Measurements from ENCODE around the gene SMYD4.
"Not testable (repeated sequence)": the region's sequence is repeated elsewhere in the genome, so short reads cannot be mapped to it uniquely, and the experiment has no call there.

Gene SMYD4, protein sequence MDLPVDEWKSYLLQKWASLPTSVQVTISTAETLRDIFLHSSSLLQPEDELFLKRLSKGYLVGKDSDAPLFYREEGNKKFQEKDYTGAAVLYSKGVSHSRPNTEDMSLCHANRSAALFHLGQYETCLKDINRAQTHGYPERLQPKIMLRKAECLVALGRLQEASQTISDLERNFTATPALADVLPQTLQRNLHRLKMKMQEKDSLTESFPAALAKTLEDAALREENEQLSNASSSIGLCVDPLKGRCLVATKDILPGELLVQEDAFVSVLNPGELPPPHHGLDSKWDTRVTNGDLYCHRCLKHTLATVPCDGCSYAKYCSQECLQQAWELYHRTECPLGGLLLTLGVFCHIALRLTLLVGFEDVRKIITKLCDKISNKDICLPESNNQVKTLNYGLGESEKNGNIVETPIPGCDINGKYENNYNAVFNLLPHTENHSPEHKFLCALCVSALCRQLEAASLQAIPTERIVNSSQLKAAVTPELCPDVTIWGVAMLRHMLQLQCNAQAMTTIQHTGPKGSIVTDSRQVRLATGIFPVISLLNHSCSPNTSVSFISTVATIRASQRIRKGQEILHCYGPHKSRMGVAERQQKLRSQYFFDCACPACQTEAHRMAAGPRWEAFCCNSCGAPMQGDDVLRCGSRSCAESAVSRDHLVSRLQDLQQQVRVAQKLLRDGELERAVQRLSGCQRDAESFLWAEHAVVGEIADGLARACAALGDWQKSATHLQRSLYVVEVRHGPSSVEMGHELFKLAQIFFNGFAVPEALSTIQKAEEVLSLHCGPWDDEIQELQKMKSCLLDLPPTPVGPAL

DNA sequence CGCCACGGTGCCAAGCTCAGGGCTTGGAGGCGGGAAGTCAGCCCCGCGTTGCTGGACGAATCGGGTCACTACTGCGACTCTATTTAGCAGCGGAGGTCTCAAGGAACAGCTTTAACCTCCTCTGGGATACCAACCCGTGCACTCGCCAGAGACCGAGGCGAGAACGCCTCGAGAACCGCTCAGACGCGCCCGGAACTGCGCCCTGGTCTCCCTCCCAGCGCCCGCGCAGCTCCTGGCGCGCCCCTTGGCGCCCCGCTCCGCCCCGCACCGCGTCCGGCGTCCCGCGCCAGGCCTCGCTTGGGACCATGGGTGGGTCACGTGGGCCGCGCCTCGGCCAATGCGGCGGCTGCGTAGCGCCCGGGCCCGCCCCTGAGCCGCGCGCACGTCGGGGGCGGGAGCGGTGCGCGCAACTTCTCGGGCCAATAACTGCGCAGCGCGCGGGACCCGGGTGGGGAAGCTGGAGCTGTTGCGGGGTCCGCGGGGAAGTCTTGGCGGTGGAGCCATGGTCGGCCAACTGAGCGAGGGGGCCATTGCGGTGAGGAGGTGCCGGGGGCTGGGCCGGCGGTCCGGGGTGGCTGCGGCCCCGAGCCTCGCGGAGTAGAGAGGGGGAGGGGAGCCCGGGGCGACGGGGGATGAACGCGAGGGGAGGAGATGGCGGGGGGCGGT is at the start of gene SMYD4, which contains the start of gene RPA1:
TSS of gene SMYD4 (minus strand) at position 311 of the 666 bp plus-strand sequence. CDS start 1,908 bp downstream, outside the sequence.
TSS of gene RPA1 (plus strand) at position 414 of the 666 bp plus-strand sequence. CDS start at position 503, 89 bp downstream.
- peak; percentile 83 for DNase-seq

DNA sequence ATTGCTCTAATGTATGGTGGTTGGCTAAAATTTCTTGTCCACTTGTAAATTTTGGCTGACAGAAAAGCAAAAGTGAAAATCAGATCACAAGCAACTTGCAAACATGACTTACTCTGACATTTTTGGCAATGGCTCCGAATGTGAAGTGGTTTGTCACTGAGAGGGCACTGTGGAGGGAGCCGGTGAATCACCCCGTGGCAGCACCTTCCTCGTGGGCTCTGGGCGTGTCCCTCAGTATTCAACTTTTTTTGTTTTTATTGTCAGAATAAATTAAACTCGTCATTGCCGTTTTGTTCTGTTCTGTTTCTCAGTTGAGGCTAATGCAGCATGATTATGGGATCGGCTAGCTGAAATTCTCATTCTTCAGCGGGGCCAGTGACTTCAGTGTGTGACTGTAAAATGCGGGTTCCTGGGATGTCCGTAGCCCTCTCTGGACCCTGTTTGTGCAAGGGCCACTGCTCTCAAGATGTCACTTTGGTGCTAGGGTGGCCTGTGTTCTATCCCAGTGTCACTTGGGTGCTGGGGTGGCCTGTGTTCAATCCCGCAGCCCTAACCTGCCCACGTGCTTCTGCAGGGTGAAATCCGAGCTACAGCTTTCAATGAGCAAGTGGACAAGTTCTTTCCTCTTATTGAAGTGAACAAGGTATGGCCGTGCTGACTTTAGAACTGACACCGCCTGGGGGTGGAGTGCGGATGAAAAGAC is 48.9 kb upstream of the SMYD4 start:
- DNase-seq, result no peak

DNA sequence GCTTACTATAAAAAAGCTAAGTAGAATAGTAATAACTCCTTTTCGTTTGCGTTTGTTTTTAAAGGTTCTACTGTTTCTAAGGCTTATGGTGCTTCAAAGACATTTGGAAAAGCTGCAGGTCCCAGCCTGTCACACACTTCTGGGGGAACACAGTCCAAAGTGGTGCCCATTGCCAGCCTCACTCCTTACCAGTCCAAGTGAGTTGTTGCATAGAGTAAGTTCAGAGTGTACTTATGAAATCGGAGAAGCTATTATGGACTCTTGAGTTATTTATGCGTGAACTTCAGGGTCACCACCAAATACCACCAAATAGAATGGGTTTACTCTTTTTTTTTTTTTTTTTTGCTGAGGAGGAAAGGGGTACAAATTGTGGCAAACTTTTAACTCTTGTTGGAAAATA is 45.9 kb upstream of the SMYD4 start:
- no peak for DNase-seq

DNA sequence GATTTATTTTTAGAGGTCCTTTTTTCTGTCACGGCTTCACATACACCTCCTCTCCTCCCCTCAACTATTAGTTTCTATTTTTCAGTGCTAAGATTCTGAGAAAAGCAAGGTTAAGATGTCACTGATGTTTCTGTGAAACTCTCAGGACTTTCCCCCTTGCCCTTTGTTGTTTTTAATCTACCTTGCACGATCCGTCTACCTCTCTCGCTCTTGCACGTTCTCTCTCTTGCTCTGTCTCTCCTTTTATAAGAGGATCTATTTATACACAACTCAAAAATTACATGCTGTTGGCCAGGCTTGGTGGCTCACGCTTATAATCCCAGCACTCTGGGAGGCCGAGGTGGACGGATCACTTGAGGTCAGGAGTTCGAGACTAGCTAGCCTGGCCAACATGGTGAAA is 43.7 kb upstream of the SMYD4 start:
- DNase-seq, result no peak

DNA sequence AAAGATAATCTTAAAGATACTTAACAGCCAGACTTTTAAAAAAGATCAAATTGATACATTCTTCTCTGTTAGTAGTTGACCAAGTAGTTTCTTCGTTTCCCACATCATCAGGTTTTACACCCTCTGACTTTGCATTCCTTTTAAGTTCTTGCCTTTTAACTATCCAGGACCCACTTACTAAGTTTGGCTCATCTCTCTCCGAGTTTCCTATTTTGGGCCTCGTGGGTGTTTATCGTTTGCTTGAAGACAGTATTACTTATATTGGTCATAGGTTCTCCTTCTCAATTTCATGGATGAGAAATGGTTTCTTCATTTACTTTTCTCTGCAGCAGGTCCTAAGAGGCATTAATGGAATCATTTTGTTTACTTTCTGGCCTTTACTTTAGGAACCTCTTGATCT is 43.3 kb upstream of the SMYD4 start:
- DNase-seq, result no peak

DNA sequence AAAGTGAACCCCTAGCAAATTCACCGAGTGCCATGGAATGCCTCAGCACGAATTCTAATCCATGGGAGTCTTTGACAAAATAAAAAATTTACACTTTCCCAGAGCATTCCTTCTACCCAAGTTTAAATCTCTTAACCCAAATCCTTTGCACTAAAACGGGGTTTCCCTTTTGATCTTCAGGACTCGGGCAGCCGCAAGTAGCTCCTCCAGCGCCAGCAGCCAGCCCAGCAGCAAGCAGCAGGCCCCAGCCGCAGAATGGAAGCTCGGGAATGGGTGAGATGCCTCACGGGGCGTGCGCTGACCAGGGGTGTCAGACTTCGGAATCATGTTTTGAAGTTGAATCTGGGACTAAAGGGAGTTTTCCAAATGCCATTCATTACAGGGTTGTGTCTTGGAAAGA is 42.6 kb upstream of the SMYD4 start:
- no peak for DNase-seq

DNA sequence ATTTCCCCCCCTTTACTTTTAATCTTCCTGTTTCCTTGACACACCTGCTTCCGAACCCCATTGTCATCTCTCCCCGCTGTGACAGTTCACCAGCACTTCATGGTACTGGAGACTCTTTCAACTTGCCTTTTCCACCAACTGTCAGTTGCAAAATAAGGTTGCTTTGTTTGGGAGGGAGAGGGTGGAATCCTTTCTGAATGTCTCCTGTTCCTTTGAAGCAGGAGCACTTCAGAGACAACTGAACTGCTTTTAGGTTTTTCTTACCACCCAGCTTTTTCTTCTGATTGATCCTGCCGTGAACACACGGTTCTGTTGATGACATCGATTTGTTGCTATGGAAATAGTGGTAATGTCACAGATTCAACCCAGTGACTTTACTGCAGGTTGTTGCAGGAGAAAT is 42.1 kb upstream of the SMYD4 start:
- no peak for DNase-seq

DNA sequence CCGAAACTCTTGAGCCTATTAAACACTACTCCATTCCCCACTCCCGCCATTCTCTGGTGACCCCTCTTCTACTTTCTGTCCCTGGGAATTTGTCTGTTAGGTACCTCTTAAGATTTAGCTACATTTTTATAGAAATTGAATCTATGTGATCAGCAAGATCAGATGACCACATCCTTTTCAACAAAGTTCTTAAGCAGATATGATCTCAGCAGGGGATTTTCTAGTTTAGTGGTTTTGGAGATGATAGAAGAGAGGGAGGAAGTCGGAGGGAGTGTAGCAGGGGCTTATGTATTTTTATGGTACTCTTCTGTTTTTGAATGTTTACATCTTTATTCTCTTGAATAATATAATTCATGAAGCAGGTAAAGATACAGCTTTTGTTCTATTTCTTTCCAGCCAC is 40.9 kb upstream of the SMYD4 start:
- DNase-seq, result no peak

DNA sequence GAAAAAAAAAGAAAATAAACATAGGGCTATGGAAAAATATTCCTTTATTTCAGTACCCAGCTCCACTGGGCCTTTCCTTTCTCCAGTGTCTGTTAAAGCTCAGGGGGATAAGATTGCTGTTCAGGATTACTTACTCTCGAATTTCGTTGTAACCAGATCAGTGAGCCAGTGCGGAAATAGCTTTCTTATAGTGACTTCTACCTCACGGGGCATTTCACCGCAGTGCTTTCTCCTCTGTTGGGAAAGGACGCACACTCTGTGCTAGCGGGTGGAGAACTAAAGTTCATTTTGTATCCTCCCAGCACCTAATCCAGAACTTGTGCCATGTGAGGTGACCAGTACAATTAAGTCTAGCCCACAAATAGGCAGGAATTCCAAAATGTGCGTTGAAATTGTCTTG is 38.4 kb upstream of the SMYD4 start:
- DNase-seq, result no peak

DNA sequence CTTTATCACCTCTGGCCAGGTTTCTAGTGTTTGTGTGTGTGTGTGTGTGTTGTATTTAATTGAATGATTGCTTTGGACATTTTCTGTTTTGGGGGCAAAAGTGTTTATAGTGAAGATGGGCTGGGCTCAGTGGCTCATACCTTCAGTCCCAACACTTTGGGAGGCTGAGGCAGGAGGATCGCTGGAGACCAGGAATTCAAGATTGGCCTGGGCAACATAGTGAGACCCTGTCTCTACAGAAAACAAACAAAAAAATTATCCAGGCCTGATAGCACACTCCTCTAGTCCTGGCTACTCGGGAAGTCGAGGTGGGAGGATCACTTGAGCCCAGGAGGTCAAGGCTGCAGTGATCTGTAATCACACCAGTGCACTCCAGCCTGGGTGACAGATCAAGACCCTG is 37.6 kb upstream of the SMYD4 start:
- no peak for DNase-seq

DNA sequence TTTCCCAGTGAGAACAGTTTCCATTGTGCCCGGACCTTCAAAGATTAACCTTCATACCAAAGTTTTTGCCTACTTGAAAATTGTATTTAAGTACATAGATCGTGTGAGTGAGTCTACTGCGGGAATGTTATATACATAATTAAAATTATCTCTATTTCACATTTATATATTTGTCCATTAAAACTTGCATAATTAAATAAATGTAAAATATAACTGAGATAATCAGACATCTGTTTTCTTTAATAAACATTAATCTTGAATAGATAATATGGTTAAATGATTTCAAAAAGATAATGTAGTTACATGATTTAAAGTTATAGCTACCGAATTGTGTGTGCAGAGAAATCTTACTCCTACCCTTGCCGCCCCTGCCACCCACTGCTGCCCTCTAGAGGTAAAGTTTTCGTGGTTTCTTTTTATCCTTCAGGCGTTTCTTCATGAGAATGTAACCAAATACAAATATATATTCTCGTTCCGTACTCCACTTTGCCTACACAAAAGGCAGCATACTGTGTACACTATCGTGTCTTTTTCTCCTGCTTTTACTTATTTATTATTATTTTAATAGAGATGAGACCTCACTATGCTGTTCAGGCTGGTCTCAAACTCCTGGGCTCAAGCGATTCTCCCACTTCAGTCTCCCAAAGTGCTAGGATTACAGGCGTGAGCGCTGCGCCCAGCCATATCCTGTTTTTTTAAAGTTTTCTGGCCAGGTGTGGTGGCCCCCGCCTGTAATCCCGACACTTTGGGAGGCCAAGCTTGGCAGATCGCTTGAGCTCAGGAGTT is 35.7 kb upstream of the SMYD4 start:
- DNase-seq, result peak; percentile 20

DNA sequence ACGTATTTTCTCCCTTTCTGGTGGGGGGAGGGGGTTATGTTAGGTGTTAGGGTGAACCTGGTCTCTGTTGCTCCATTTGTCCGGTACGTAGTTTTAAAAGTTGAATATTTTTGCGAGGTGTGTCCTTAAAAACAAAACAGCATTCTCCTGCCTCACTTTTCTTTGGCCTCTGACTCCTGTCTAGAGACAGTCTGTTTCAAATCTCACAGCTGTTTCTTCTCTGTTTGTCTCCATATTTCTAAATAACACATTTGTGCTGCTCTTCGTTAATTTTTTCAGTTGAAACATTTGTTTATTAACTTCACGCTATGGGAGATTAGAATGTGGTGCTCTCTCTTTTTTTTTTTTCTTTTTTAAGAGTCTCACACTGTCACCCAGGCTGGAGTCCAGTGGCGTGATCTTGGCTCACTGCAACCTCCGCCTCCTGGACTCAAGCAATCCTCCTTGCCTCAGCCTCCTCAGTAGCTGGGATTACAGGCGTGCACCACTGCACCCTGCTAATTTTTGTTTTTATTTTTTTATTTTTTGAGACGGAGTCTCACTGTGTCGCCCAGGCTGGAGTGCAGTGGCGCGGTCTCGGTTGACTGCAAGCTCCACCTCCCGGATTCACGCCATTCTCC is 31.8 kb upstream of the SMYD4 start:
- DNase-seq, result no peak

DNA sequence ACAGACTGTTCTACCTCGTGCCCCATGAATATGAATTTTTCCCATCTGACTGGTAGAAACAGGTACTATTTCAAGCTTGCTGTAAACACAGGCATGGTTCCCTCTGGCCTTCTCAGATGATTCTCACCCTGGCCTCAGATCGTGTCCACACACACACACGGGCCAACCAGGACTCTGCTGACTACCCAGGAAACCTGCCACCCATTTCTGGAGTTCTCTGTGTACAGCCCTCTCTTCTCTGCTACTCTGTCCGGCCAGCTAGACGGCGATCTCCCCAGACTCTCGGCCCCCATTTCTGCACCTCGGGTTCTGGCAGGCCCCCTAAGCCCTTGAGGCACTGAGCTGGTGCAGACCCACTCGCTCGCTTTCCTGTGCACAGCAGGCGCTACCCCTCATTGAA is 31.3 kb upstream of the SMYD4 start:
- DNase-seq, result no peak

DNA sequence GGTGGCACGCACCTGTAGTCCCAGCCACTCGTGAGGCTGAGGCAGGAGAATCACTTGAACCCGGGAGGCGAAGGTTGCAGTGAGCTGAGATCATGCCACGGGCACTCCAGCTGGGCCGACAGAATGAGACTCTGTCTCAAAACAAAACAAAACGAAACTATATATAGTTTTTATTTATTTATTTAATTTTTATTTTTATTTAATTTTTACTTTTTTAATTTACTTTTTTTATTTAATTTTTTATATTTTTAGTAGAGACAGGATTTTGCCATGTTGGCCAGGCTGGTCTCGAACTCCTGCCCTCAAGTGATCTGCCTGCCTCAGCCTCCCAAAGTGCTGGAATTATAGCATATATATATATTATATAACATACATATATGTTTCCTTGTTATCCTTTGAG is 26.8 kb upstream of the SMYD4 start:
- not testable (repeated sequence) for DNase-seq

DNA sequence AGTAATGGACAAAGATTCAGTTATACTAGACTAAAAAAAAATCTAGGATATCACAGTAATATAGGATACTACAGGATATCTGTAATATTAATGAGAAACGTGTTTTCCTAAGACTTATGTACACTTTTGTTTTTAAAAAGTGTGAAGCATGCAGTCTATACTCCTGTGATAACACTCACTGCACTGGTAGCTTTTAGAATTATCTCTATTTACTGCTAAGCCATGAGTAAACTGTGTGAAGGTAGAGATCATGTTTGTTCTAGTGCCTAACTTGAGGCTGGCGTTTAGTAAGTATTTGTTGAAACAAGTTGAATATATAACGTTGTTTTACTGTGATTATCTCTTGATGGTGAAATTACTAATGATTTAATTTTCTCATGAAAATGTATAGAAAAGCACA is 24.0 kb upstream of the SMYD4 start:
- DNase-seq, result no peak

DNA sequence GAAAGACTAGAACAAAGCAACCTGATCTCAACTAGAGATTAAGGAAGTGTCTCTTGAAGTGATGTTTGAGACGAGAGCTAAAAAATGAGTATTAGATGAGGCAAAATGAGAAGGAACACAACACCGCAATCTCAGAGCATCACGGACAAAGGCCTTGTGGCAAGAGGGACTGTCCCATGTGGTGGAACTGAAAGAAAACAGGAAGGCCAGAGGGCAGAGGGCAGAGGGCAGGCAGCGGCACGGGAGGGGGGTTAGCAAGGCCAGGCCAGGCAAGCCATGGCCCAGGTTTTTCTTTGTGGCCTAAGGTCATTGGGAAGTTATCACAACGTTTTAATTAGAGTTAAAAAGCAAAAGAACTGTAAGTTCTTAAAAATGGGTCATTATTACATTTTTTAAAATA is 22.6 kb upstream of the SMYD4 start:
- no peak for DNase-seq

DNA sequence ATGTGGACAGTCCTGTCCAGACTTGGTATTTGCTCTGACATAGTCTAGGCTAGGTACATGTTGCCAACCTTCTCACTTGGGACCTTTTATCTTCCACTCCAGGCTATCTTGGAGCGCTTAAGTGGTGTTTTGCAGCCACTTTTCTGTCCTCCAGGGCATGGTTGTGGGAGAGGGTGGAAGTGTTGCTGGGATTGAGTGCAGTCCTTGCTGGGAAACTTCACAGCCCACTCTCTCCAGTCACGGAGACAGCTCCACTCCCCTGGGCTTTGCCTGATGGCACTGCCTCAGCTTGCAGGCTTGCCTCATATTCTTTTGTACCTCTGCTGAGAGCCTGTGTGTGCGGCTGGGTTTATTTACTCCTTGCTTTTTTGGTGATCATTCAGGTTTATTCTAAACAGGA is 17.5 kb upstream of the SMYD4 start:
- DNase-seq, result no peak

DNA sequence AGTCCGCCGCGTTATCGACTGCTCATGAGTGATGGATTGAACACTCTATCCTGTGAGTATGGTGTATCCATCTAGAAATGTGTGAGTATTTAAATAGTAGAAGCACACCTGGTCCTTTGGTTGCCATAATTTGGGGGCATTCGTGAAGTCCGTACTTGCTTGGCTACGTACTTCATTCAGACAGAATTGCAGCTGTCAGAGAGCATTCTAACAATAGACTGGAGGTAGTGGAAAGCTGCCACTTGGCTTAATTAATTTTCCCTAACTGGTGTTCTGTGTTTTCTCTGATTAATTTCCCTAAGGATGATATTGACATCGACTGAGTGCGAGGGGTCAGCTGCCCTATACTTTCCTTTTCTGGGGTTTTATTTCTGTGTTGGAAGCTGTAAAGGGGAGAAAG is 14.2 kb upstream of the SMYD4 start:
- DNase-seq, result no peak

DNA sequence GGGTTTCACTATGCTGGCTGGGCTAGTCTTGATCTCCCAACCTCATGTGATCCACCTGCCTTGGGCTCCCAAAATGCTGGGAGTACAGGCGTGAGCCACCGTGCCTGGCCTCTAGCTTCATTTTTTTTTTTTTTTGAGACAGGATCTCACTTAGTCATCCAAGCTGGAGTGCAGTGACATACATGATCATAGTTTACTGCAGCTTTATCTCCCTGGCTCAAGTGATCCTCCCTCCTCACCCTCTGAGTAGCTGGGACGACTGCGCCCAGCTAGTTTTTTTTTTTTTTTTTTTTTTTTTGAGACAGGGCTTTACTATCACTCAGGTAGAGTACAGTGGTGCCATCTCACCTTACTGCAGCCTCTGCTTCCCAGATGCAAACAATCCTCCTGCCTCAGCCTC is 9.8 kb upstream of the SMYD4 start:
- DNase-seq, result no peak

DNA sequence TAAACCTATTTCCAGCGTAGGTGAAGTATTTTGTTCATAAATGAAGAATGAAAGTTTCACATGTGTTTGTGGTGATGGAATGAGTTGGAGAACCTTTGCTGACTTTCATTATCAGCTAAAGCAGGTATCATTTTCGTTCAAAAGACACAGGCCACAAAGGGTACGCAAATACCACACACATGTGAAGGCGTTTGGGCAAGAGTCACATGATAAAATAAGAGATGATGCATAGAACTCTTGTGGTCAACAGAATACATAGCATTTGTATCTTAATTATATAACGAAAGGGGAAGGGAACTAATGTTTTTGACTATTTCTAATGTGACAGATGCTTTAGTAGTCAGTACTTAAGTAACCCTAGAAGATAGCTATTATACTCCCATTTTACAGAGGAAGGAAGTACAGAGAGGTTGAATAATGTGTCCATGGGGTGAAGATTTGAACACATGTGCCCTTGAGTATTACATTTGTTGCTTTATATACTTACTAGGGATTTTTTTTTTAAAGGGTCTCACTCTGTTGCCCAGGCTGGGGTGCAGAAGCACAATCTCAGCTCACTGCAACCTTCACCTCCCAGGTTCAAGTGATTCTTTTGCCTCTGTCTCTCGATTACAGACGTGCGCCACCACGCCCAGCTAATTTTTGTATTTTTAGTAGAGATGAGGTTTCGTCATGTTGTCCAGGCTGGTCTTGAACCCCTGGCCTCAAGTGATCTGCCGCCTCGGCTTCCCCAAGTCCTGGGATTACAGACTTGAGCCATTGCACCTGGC is 4.9 kb upstream of the SMYD4 start:
- no peak for DNase-seq

DNA sequence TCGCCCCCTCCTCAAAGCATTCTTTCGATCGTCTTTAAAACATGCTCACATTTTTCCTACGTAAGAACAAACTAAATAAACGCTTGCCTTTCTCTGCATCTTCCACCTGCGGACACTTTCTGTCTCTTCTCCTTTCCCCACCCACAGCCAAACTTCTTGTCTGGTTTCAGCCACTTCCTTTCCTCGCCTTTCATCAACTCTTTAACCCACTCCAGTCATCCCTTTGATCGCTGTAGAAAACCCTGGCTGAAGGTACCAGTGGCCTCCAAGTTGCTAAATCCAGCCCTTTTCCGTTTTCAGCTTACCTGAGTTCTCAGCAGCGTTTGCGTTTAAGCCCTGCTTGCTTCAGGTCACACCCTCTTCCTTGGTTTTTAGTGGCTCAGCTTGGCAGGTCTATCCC is 586 bp upstream of the SMYD4 start:
- no peak for DNase-seq
